RWPE2 (cell line): ENCODE measurements around the gene OBP2B.
"Not testable (repeated sequence)": the region's sequence is repeated elsewhere in the genome, so short reads cannot be mapped to it uniquely, and the experiment has no call there.

Experiments
- ATAC-seq: fragments of 200-7000 bp; cut with Tn5 transposase; 3 replicates; pipeline ENCODE4 v1.9.1; 2021; ENCODE audit warnings: low read depth
- DNase-seq: peaks from one replicate; pipeline ENCODE4 v3.0.0-alpha.2; 2020; ENCODE audit warnings: low spot score
- H3K27ac ChIP-seq: fragments of 450-650 bp; 2 replicates; pipeline ENCODE4 v1.5.1; 2017; ENCODE audit warnings: mild to moderate bottlenecking; ENCODE audit not compliant: poor library complexity, severe bottlenecking
- H3K27me3 ChIP-seq: fragments of 250-450 bp; sonication (Bioruptor Pico); 2 replicates; pipeline ENCODE4 v1.5.1; 2021; ENCODE audit warnings: mild to moderate bottlenecking, moderate library complexity; ENCODE audit not compliant: insufficient read depth, poor library complexity, severe bottlenecking
- H3K36me3 ChIP-seq: fragments of 250-450 bp; sonication (Bioruptor Pico); 2 replicates; pipeline ENCODE4 v1.5.1; 2020; ENCODE audit warnings: low read depth, mild to moderate bottlenecking, moderate library complexity
- H3K4me1 ChIP-seq: fragments of 250-450 bp; sonication (Bioruptor Pico); 2 replicates; pipeline ENCODE4 v1.5.1; 2021; ENCODE audit warnings: mild to moderate bottlenecking, moderate library complexity; ENCODE audit not compliant: insufficient read depth, poor library complexity, severe bottlenecking
- H3K4me3 ChIP-seq: fragments of 250-450 bp; sonication (Bioruptor Pico); 2 replicates; pipeline ENCODE4 v1.5.1; 2021; ENCODE audit warnings: mild to moderate bottlenecking, moderate library complexity; ENCODE audit not compliant: severe bottlenecking
- H3K9me3 ChIP-seq: fragments of 250-450 bp; sonication (Bioruptor Pico); 2 replicates; pipeline ENCODE4 v1.5.1; 2021; ENCODE audit warnings: mild to moderate bottlenecking, moderate library complexity; ENCODE audit not compliant: severe bottlenecking
- CTCF ChIP-seq: fragments of 450-650 bp; IDR thresholded peaks from one replicate; pipeline ENCODE4 v1.5.1; 2017; ENCODE audit warnings: mild to moderate bottlenecking, moderate library complexity; ENCODE audit not compliant: poor library complexity, severe bottlenecking

Gene OBP2B

GRCh38 chr9:133208171-133208879 lies 725 bp downstream of the OBP2B start:
- not testable (repeated sequence) for ATAC-seq

GRCh38 chr9:133207540-133208170 lies 1.4 kb downstream of the OBP2B start:
- no peaks in the 10 kb centered on the region for H3K4me1 ChIP-seq
- peaks cover 3% of the 10 kb centered on the region for H3K9me3 ChIP-seq
- H3K27ac ChIP-seq, result no peak overlapping the region
- no peaks in the 10 kb centered on the region for H3K36me3 ChIP-seq
- no peak for TF ChIP-seq CTCF
- no peak for DNase-seq
- no peak overlapping the region for H3K4me3 ChIP-seq
- no peak for ATAC-seq
- peaks cover 37% of the 10 kb centered on the region for H3K27me3 ChIP-seq

More at GRCh38 chr9:133208171-133208879, 725 bp downstream of the OBP2B start:
- H3K9me3 ChIP-seq, H3K27ac ChIP-seq, DNase-seq, H3K4me3 ChIP-seq, H3K4me1 ChIP-seq, H3K36me3 ChIP-seq: not testable (repeated sequence)
- H3K27me3 ChIP-seq, result peaks cover 35% of the 10 kb centered on the region

GRCh38 chr9:133207021-133207531 lies 2.0 kb downstream of the OBP2B start:
- H3K36me3 ChIP-seq, result no peaks in the 10 kb centered on the region
- TF ChIP-seq CTCF, result no peak
- DNase-seq (peak; percentile 34), ATAC-seq (no peak)
- no peak overlapping the region for H3K4me3 ChIP-seq
- peaks cover 37% of the 10 kb centered on the region for H3K27me3 ChIP-seq
- no peak overlapping the region for H3K27ac ChIP-seq
- H3K4me1 ChIP-seq, result no peaks in the 10 kb centered on the region
- H3K9me3 ChIP-seq, result peaks cover 2% of the 10 kb centered on the region

- H3K36me3 ChIP-seq, result no peaks in the 10 kb centered on the region
- no peak overlapping the region for H3K4me3 ChIP-seq
- DNase-seq (peak; percentile 40), ATAC-seq (no peak)
- H3K9me3 ChIP-seq, result no peaks in the 10 kb centered on the region
- peaks cover 31% of the 10 kb centered on the region for H3K27me3 ChIP-seq
- H3K4me1 ChIP-seq, result no peaks in the 10 kb centered on the region
- TF ChIP-seq CTCF, result no peak
- no peak overlapping the region for H3K27ac ChIP-seq
Observed at GRCh38 chr9:133205996-133206931, 2.8 kb downstream of the OBP2B start.

- peaks cover 31% of the 10 kb centered on the region for H3K27me3 ChIP-seq
- H3K4me3 ChIP-seq, ATAC-seq, H3K4me1 ChIP-seq, H3K9me3 ChIP-seq, H3K36me3 ChIP-seq, H3K27ac ChIP-seq: not testable (repeated sequence)
- DNase-seq, result peak; percentile 34
Observed at GRCh38 chr9:133205481-133205887, 3.6 kb downstream of the OBP2B start.
